GM23338 (cell line): ENCODE data around the gene COL8A1. TPM values are rescaled to one million over a fixed set of nuclear protein-coding genes. Genes with fewer than 3 reads are reported as not detected.

Experiments
- ATAC-seq: fragments of 200-7000 bp; cut with Tn5 transposase; 3 replicates; pipeline ENCODE4 v1.9.1; 2020
- DNase-seq: peaks from one replicate; pipeline ENCODE4 v3.0.0-alpha.2; 2015; ENCODE audit warnings: low spot score
- H2AFZ ChIP-seq: fragments of 200-600 bp; sonication (generic); 2 replicates; pipeline ENCODE4 v1.8.0; 2016; ENCODE audit warnings: antibody characterized with exemption, mild to moderate bottlenecking, moderate library complexity
- H3F3A ChIP-seq: fragments of 200-600 bp; sonication (generic); replicated peaks from 2 replicates; pipeline ENCODE4 v1.8.0; 2017; ENCODE audit warnings: antibody characterized with exemption, mixed run types, low read depth
- H3K27ac ChIP-seq: fragments of 200-600 bp; sonication (generic); 2 replicates; pipeline ENCODE4 v1.6.1; 2016; ENCODE audit warnings: low read depth
- H3K27me3 ChIP-seq: fragments of 200-600 bp; sonication (generic); 2 replicates; pipeline ENCODE4 v1.8.0; 2016; ENCODE audit warnings: mild to moderate bottlenecking, mixed run types, moderate library complexity; ENCODE audit not compliant: insufficient read depth
- H3K36me3 ChIP-seq: fragments of 200-600 bp; sonication (generic); 2 replicates; pipeline ENCODE4 v1.8.0; 2016; ENCODE audit warnings: mild to moderate bottlenecking; ENCODE audit not compliant: insufficient read depth
- H3K4me1 ChIP-seq: fragments of 200-600 bp; sonication (generic); 2 replicates; pipeline ENCODE4 v1.8.0; 2016; ENCODE audit warnings: mild to moderate bottlenecking, moderate library complexity; ENCODE audit not compliant: insufficient read depth
- H3K4me2 ChIP-seq: fragments of 200-600 bp; sonication (generic); 2 replicates; pipeline ENCODE4 v1.7.1; 2017; ENCODE audit warnings: mixed run types
- H3K4me3 ChIP-seq: fragments of 200-600 bp; sonication (generic); 2 replicates; pipeline ENCODE4 v1.6.1; 2016; ENCODE audit warnings: mixed run types
- H3K79me2 ChIP-seq: fragments of 200-600 bp; sonication (generic); replicated peaks from 2 replicates; pipeline ENCODE4 v1.8.0; 2017; ENCODE audit warnings: mild to moderate bottlenecking; ENCODE audit not compliant: insufficient read depth
- H3K9me2 ChIP-seq: fragments of 200-600 bp; sonication (generic); 2 replicates; pipeline ENCODE4 v1.8.0; 2017; ENCODE audit not compliant: insufficient read depth
- H4K20me1 ChIP-seq: fragments of 200-600 bp; sonication (generic); replicated peaks from 2 replicates; pipeline ENCODE4 v1.8.0; 2017; ENCODE audit warnings: mild to moderate bottlenecking; ENCODE audit not compliant: insufficient read depth
- H3K27ac Mint-ChIP-seq: 2 replicates; pipeline ENCODE4 v1.8.0; 2020; ENCODE audit warnings: inconsistent platforms, mild to moderate bottlenecking, moderate library complexity, mixed read lengths
- H3K27me3 Mint-ChIP-seq: 3 replicates; pipeline ENCODE4 v1.8.0; 2022; ENCODE audit warnings: low read depth, mild to moderate bottlenecking, moderate library complexity, mixed read lengths, inconsistent platforms; ENCODE audit not compliant: insufficient read depth, poor library complexity
- H3K36me3 Mint-ChIP-seq: 3 replicates; pipeline ENCODE4 v1.8.0; 2021; ENCODE audit warnings: low read depth, mild to moderate bottlenecking, inconsistent platforms, moderate library complexity, mixed read lengths
- H3K4me1 Mint-ChIP-seq: 3 replicates; pipeline ENCODE4 v1.8.0; 2020; ENCODE audit warnings: mild to moderate bottlenecking, inconsistent platforms, mixed read lengths
- H3K4me3 Mint-ChIP-seq: 3 replicates; pipeline ENCODE4 v1.8.0; 2021; ENCODE audit warnings: moderate library complexity, mild to moderate bottlenecking, inconsistent platforms, mixed read lengths
- H3K9me3 Mint-ChIP-seq: 3 replicates; pipeline ENCODE4 v1.8.0; 2020; ENCODE audit warnings: moderate library complexity, mild to moderate bottlenecking, inconsistent platforms, mixed read lengths
- CREB1 ChIP-seq: fragments of 250-450 bp; sonication (Bioruptor Pico); IDR thresholded peaks from 2 replicates; pipeline ENCODE4 v1.5.0; 2020; ENCODE audit warnings: low read depth, mild to moderate bottlenecking, moderate library complexity
- EZH2 ChIP-seq: fragments of 200-600 bp; sonication (generic); IDR thresholded peaks from one replicate; pipeline ENCODE4 v1.8.0; 2017; ENCODE audit warnings: antibody characterized with exemption, mild to moderate bottlenecking, low read depth; ENCODE audit not compliant: unreplicated experiment
- EZH2phosphoT487 ChIP-seq: fragments of 200-600 bp; sonication (generic); IDR thresholded peaks from one replicate; pipeline ENCODE4 v1.8.1; 2018; ENCODE audit warnings: antibody characterized with exemption; ENCODE audit not compliant: unreplicated experiment
- JUNB ChIP-seq: IDR thresholded peaks from one replicate; pipeline ENCODE4 v1.6.1; 2016; ENCODE audit warnings: antibody characterized with exemption; ENCODE audit not compliant: unreplicated experiment
- NANOG ChIP-seq: IDR thresholded peaks from 2 replicates; pipeline ENCODE4 v1.6.1; 2016; ENCODE audit warnings: antibody characterized with exemption, borderline replicate concordance
- POLR2AphosphoS5 ChIP-seq: IDR thresholded peaks from 2 replicates; pipeline ENCODE4 v1.6.1; 2016; ENCODE audit warnings: antibody characterized with exemption, low read depth
- STAT1 ChIP-seq: IDR thresholded peaks from one replicate; pipeline ENCODE4 v1.6.1; 2016; ENCODE audit warnings: antibody characterized with exemption; ENCODE audit not compliant: unreplicated experiment
- ZNF114 ChIP-seq: fragments of 250-450 bp; sonication (Bioruptor Pico); IDR thresholded peaks from 2 replicates; pipeline ENCODE4 v1.5.0; 2020; ENCODE audit warnings: mild to moderate bottlenecking, moderate library complexity
- ZNF331 ChIP-seq: fragments of 250-450 bp; sonication (Bioruptor Pico); IDR thresholded peaks from 2 replicates; pipeline ENCODE4 v1.5.0; 2020; ENCODE audit warnings: low read depth, mild to moderate bottlenecking, moderate library complexity
- polyA plus RNA-seq: library from polyadenylated mRNA; unstranded; fragments of >200 nt; fragmentation: Nextera tagmentation; extraction: Ambion mirVana; gene quantifications from 2 replicates; pipeline ENCODE4 v1.2.1, GENCODE V29; 2016
- total RNA-seq: library from RNA; depleted of rRNA; stranded (reverse); fragments of >200 nt; shearing (Covaris generic); gene quantifications from 2 replicates; pipeline ENCODE4 v1.2.3, GENCODE V29; 2014
- TF ChIP-seq, protein P1 (sequence below): IDR thresholded peaks from 2 replicates; pipeline ENCODE4 v1.6.1; 2016; ENCODE audit warnings: antibody characterized with exemption
- TF ChIP-seq, protein P2 (sequence below): fragments of 250-450 bp; sonication (Bioruptor Pico); IDR thresholded peaks from 2 replicates; pipeline ENCODE4 v1.5.0; 2020; ENCODE audit warnings: mild to moderate bottlenecking, moderate library complexity
- TF ChIP-seq, protein P3 (sequence below): IDR thresholded peaks from one replicate; pipeline ENCODE4 v1.6.1; 2018; ENCODE audit warnings: antibody characterized with exemption; ENCODE audit not compliant: unreplicated experiment
- TF ChIP-seq, protein P4 (sequence below), 2 experiments: fragments of 200-600 bp in 1 of 2; sonication (generic) in 1 of 2; conservative IDR thresholded peaks; 2 replicates each; pipeline versions ENCODE4 v1.5.1 to v1.6.1; 2016 to 2017; ENCODE audit warnings: antibody characterized with exemption in 2 of 2, low read depth in 2 of 2, mild to moderate bottlenecking in 2 of 2, moderate library complexity in 1 of 2

COL8A1 gene
- total and polyA plus RNA-seq, 2 experiments from 2014 or later = 0.26 to 0.97 TPM

DNA sequence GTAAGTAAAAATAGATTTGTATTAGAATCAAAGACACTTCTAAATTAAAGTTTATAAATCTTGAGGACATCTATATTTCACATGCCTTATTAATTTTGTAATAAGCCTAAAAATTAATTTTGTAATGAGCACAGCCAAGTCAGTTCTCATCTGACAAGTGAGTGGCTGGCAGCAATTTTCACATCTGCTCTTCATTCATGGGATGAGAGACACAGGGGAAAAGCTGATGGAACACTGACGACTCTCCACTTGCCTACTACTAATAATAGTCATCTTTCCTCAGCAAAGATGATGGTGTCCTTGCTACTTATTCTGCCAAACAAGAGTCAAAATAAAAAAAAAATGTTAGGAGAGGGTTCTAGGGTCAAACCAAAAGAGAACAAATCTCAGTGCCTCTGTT, 164.9 kb downstream of the COL8A1 start:
- Histone ChIP-seq H3F3A (no peaks in the 10 kb centered on the region), H4K20me1 (no peaks in the 10 kb centered on the region), H3K27me3 (no peaks in the 10 kb centered on the region), H3K9me2 (peaks cover 5% of the 10 kb centered on the region; the same call in 1 of the 2 replicates), H2AFZ (no peak overlapping the region), H3K4me1 (no peaks in the 10 kb centered on the region), H3K79me2 (no peaks in the 10 kb centered on the region), H3K4me2 (no peak overlapping the region), H3K4me3 (no peak overlapping the region), H3K36me3 (no peaks in the 10 kb centered on the region), H3K27ac (no peak overlapping the region)
- Mint-ChIP-seq H3K4me3 (no peak overlapping the region), H3K4me1 (no peaks in the 10 kb centered on the region), H3K27ac (no peak overlapping the region), H3K36me3 (peaks cover 43% of the 10 kb centered on the region), H3K27me3 (no peaks in the 10 kb centered on the region), H3K9me3 (peaks cover 48% of the 10 kb centered on the region)
- TF ChIP-seq EZH2phosphoT487 = no peak
- TF ChIP-seq ZNF331 (CRISPR knock-in tag) = no peak
- no peak for TF ChIP-seq NANOG
- TF ChIP-seq STAT1 = no peak
- no peak for TF ChIP-seq CREB1 (CRISPR knock-in tag)
- no peak for TF ChIP-seq EZH2
- TF ChIP-seq, protein P1, sequence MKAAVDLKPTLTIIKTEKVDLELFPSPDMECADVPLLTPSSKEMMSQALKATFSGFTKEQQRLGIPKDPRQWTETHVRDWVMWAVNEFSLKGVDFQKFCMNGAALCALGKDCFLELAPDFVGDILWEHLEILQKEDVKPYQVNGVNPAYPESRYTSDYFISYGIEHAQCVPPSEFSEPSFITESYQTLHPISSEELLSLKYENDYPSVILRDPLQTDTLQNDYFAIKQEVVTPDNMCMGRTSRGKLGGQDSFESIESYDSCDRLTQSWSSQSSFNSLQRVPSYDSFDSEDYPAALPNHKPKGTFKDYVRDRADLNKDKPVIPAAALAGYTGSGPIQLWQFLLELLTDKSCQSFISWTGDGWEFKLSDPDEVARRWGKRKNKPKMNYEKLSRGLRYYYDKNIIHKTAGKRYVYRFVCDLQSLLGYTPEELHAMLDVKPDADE = no peak
- no peak for TF ChIP-seq JUNB
- TF ChIP-seq, protein P2, sequence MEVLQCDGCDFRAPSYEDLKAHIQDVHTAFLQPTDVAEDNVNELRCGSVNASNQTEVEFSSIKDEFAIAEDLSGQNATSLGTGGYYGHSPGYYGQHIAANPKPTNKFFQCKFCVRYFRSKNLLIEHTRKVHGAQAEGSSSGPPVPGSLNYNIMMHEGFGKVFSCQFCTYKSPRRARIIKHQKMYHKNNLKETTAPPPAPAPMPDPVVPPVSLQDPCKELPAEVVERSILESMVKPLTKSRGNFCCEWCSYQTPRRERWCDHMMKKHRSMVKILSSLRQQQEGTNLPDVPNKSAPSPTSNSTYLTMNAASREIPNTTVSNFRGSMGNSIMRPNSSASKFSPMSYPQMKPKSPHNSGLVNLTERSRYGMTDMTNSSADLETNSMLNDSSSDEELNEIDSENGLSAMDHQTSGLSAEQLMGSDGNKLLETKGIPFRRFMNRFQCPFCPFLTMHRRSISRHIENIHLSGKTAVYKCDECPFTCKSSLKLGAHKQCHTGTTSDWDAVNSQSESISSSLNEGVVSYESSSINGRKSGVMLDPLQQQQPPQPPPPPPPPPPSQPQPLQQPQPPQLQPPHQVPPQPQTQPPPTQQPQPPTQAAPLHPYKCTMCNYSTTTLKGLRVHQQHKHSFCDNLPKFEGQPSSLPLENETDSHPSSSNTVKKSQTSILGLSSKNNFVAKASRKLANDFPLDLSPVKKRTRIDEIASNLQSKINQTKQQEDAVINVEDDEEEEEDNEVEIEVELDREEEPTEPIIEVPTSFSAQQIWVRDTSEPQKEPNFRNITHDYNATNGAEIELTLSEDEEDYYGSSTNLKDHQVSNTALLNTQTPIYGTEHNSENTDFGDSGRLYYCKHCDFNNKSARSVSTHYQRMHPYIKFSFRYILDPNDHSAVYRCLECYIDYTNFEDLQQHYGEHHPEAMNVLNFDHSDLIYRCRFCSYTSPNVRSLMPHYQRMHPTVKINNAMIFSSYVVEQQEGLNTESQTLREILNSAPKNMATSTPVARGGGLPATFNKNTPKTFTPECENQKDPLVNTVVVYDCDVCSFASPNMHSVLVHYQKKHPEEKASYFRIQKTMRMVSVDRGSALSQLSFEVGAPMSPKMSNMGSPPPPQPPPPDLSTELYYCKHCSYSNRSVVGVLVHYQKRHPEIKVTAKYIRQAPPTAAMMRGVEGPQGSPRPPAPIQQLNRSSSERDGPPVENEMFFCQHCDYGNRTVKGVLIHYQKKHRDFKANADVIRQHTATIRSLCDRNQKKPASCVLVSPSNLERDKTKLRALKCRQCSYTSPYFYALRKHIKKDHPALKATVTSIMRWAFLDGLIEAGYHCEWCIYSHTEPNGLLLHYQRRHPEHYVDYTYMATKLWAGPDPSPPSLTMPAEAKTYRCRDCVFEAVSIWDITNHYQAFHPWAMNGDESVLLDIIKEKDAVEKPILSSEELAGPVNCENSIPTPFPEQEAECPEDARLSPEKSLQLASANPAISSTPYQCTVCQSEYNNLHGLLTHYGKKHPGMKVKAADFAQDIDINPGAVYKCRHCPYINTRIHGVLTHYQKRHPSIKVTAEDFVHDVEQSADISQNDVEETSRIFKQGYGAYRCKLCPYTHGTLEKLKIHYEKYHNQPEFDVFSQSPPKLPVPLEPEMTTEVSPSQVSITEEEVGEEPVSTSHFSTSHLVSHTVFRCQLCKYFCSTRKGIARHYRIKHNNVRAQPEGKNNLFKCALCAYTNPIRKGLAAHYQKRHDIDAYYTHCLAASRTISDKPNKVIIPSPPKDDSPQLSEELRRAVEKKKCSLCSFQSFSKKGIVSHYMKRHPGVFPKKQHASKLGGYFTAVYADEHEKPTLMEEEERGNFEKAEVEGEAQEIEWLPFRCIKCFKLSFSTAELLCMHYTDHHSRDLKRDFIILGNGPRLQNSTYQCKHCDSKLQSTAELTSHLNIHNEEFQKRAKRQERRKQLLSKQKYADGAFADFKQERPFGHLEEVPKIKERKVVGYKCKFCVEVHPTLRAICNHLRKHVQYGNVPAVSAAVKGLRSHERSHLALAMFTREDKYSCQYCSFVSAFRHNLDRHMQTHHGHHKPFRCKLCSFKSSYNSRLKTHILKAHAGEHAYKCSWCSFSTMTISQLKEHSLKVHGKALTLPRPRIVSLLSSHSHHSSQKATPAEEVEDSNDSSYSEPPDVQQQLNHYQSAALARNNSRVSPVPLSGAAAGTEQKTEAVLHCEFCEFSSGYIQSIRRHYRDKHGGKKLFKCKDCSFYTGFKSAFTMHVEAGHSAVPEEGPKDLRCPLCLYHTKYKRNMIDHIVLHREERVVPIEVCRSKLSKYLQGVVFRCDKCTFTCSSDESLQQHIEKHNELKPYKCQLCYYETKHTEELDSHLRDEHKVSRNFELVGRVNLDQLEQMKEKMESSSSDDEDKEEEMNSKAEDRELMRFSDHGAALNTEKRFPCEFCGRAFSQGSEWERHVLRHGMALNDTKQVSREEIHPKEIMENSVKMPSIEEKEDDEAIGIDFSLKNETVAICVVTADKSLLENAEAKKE = no peak
- no peak for TF ChIP-seq POLR2AphosphoS5
- TF ChIP-seq ZNF114 = no peak
- TF ChIP-seq, protein P3, sequence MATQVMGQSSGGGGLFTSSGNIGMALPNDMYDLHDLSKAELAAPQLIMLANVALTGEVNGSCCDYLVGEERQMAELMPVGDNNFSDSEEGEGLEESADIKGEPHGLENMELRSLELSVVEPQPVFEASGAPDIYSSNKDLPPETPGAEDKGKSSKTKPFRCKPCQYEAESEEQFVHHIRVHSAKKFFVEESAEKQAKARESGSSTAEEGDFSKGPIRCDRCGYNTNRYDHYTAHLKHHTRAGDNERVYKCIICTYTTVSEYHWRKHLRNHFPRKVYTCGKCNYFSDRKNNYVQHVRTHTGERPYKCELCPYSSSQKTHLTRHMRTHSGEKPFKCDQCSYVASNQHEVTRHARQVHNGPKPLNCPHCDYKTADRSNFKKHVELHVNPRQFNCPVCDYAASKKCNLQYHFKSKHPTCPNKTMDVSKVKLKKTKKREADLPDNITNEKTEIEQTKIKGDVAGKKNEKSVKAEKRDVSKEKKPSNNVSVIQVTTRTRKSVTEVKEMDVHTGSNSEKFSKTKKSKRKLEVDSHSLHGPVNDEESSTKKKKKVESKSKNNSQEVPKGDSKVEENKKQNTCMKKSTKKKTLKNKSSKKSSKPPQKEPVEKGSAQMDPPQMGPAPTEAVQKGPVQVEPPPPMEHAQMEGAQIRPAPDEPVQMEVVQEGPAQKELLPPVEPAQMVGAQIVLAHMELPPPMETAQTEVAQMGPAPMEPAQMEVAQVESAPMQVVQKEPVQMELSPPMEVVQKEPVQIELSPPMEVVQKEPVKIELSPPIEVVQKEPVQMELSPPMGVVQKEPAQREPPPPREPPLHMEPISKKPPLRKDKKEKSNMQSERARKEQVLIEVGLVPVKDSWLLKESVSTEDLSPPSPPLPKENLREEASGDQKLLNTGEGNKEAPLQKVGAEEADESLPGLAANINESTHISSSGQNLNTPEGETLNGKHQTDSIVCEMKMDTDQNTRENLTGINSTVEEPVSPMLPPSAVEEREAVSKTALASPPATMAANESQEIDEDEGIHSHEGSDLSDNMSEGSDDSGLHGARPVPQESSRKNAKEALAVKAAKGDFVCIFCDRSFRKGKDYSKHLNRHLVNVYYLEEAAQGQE = no peak
- TF ChIP-seq, protein P4, sequence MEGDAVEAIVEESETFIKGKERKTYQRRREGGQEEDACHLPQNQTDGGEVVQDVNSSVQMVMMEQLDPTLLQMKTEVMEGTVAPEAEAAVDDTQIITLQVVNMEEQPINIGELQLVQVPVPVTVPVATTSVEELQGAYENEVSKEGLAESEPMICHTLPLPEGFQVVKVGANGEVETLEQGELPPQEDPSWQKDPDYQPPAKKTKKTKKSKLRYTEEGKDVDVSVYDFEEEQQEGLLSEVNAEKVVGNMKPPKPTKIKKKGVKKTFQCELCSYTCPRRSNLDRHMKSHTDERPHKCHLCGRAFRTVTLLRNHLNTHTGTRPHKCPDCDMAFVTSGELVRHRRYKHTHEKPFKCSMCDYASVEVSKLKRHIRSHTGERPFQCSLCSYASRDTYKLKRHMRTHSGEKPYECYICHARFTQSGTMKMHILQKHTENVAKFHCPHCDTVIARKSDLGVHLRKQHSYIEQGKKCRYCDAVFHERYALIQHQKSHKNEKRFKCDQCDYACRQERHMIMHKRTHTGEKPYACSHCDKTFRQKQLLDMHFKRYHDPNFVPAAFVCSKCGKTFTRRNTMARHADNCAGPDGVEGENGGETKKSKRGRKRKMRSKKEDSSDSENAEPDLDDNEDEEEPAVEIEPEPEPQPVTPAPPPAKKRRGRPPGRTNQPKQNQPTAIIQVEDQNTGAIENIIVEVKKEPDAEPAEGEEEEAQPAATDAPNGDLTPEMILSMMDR (conservative IDR thresholded peaks at IDR 0.05; ENCODE audit: low read depth in 2 of 2) = no peak
- ATAC-seq (no peak), DNase-seq (no peak)
